SW 1271 (cell line): ENCODE results near the gene DYSF.

Experiments
- DNase-seq, 2 experiments: peaks; one replicate each; lab custom pipeline; 2025; lab: John Stamatoyannopoulos, UW

DYSF gene

GRCh38 chr2:71530641-71531332 is 77.4 kb downstream of the DYSF start:
- DNase-seq: peak in 1 of 2 experiments; percentile 31

- DNase-seq: no peak
Measured at GRCh38 chr2:71531522-71532047, 78.2 kb downstream of the DYSF start.

- DNase-seq: no peak
Measured at GRCh38 chr2:71532327-71532726, 79.0 kb downstream of the DYSF start.

- no peak for DNase-seq
Measured at GRCh38 chr2:71534201-71534600, 80.8 kb downstream of the DYSF start.

DNA sequence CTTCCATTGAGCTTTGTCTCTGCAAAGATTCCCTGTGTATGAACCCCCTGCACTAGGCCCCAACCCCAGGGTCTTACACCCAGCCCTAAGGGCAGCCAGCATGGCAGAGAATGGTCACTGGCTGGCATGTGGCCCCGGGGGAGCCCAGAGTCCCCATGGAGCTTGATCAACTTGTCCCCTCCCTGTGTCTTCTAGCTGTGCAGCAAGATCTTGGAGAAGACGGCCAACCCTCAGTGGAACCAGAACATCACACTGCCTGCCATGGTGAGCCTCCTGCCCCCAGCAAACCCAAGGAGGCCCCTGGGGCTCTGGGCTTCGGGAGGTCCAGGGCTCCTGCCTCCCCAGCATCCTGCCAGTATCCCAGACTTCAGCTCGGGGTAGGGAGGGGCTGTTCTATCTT is 81.5 kb downstream of the DYSF start:
- no peak for DNase-seq

DNA sequence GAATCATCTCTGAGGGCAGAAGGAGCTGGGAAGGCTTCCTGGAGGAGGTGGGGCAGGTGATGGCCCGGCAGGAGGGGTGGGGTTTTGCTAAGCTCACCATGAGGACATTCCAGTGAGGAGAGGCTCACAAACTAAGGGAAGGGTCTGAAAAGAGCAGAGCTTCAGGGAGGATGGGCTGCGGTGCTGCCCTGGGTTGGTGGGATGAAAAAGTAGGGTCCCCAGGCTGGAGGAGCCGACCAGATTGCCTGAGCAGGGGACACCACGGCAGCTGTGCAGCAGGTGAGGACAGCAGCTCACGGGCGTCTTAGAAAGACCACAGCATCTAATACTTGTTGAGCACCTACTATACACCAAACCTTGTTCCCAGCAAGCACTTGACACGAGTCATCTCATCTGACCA is 82.2 kb downstream of the DYSF start:
- no peak for DNase-seq

DNA sequence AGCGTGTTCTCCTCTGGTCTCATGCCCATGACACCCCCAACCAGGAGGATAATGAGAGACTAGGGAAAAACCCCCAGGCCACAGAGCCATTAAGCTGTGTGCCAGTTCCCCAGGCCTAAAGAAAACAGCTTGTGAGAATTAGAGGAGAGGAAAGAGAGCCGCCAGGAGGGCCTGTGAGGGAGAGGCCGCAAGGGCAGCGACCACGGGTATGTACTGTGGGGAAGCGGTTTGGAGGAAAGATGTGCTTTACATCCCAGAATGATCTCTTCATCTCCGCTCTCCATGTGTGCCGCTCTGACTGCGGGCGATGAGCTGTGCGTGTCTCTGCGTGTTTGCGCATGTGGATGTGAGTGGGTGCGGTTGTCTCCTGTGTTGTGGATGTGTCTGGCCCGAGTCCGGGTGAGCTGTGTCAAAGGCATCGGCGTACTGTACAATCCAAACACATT is 82.9 kb downstream of the DYSF start:
- DNase-seq: no peak

DNA sequence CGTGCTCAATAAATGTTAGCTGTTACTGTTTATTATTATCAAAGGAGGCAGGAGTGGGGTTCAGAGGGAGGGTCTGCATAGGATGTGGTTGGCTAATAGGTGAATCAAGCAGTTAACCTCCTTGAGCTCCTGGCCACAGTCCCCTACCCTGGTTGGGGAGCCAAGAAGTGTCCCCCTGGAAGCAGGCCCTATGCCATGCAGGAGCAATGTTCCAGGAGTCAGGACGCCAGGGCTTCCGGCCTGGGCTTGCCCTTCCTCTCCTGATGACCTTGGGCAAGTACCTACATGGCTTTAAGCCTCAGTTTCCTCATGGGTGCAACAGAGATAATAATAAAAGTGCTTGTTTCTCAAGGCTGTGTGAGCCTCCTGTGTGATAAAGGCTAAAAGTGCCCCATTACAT is 84.9 kb downstream of the DYSF start:
- no peak for DNase-seq

DNA sequence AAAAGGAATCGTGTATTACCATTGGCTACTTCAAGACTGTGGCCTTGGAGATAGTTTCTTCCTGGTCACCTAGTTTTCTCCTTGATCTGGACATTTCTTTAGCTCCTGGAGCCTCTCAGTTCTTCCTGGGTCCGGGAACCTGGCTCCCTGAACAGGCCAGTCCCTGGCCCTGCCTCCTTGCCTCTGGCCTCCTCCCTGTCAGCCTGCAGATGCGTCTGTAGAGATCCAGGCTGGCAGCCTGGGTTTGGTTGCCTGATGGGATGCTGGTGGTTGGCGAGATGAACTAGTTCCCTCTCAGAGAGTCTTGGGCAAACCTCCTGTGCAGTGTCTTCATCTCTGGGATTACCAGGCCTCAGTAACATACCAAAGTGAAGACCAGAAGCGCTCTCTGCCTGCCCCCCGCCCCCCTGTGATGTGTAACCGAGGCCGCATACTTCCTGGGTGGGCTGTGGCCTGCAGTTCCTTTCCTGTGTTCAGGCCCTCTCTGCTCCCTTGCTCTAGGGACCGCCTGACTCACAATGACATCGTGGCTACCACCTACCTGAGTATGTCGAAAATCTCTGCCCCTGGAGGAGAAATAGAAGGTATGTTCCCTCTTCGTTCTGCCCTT is 85.4 kb downstream of the DYSF start:
- DNase-seq: no peak

DNA sequence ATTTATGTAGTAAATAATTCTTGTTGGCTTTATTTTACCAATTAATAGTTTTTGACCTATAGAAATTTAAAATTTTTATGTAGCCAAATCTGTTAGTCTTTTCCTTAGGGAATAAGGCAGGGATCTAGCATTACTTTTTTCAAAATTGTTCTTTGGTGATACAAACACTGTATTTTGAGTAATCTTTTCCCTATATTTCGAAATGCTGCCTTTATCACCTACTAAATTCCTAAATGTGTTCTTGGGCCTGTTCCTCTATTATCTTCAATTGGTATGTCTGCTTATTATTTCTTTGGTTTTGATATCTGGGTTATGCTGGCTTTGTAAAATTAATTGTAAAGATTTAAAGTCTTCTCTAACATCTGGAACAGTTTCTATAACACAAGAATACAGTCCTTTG is 87.5 kb downstream of the DYSF start:
- no peak for DNase-seq

DNA sequence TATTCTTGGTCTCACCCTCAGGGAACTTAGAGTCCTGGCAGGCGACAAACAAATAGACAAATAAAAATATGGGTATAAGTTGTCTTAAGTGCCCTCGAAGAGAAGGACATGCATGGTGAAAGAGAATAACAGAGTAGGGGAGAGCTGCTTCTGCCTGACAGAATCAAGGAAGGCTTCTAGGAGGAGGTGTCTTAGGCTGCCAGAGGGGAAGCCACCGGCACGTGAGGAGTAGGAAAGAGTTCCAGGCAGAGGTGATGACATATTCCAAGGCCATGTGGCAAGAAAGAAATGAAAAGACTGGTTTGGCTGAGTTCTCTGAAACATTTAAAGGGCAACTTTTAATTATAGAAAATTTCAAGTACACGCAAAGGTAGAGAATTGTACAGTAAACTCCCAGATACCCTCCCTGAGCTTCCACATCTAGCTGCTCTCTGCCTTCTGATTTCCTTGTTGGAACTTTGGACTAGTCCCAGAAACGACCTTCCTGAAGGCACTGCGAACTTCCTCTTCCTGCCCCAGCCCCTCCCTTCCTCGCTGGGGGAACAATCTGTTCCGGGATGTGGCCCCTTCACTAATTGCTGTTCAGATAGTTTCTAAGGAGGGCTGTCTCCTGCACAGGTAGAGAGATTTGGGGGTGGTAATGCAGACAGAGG is 91.7 kb downstream of the DYSF start:
- DNase-seq: no peak

- peak in 1 of 2 experiments; percentile 55 for DNase-seq
Measured at GRCh38 chr2:71545572-71546274, 92.4 kb downstream of the DYSF start.

GRCh38 chr2:71546275-71546638 is 92.9 kb downstream of the DYSF start:
- DNase-seq: no peak

GRCh38 chr2:71546777-71547281 is 93.5 kb downstream of the DYSF start:
- no peak for DNase-seq

- no peak for DNase-seq
Measured at GRCh38 chr2:71547616-71548285, 94.4 kb downstream of the DYSF start.

DNA sequence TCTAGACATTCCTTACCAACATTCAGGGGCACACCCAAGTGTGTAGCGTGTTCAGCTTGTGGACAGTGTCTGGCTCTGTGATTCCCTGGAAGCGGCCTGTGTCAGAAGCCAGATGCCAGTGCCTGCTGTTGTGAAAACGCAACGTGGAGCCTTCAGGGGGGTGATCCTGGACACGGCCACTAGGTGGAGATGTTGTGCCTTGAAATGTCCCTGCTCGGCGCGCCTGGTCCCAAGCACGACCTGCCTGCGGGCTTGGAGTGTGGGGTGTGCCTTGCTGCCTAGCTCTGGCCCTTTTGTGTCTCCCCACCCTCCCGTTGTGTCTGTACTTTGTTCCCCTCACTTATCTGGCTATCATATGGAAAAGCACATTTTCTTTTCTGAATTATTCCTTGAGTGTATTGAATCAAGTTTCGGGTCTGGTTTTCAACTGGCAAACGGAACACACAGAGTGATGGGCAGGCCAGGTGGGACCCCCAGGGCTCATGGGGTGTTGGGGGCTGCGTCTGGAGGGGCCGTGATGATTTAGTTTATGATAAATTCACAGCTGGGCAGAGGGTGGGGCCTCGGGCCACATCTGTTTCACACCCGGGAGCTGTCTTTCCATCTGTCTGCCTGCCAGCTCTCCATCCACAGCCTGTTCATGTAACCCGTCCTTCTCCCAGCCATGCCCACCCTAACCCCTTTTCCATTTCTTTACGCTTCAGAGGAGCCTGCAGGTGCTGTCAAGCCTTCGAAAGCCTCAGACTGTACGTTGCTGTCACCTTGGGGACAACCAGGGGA is 95.5 kb downstream of the DYSF start:
- peak in 1 of 2 experiments; percentile 61 for DNase-seq

DNA sequence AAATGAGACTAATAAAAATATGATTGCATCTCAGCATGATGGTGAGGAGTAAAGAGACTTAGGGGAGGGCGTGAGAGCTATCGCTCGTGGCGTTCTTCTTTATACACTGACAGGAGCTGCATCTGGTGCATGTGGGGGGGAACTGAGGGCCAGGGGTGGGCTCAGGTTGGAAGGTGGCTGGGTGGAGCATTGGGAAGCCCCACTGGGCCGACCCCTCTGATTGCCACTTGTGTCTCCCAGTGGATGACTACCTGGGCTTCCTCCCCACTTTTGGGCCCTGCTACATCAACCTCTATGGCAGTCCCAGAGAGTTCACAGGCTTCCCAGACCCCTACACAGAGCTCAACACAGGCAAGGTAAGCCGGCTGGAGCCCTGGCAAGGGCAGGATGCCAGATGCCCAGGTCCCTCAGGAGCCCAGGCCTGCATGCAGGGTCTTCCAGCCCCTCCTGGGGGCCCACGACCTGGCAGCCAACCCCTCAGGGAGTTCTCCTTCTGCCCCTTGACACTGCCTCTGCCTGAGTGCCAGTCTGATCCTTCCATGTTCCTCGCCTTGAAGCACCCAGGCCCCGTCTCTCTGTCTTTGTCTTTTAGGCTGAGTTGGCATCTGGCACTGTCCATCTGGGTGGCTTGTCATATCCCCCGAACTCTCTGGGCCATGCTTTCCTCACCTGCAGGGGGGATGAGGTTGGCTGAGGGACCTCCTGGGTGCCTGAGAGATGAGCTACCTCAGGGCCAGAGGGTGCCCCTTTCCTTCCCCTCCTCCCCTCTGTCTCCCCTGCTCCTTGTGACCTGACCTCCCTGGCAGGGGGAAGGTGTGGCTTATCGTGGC is 97.7 kb downstream of the DYSF start:
- no peak for DNase-seq

GRCh38 chr2:71551631-71551915 is 98.2 kb downstream of the DYSF start:
- no peak for DNase-seq

- DNase-seq: no peak
Measured at GRCh38 chr2:71552356-71552755, 99.0 kb downstream of the DYSF start.

DNA sequence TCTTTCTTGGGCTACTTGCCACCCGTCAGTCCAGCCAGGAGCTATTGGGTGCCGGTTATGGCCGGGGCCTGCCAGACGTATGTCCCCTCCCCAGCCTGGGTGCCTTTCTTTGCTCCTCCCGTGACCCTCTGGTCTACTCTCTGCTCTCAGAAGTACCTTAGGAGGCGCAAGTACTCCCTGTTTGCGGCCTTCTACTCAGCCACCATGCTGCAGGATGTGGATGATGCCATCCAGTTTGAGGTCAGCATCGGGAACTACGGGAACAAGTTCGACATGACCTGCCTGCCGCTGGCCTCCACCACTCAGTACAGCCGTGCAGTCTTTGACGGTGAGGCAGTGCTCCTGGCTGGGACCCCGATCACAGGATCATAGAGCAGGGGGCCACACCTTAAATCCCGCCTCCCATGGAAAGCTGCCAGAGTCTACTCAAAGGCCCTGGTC is 99.5 kb downstream of the DYSF start:
- DNase-seq: no peak
